Ramos (cell line): ENCODE results near the gene PTPRT.

Experiments used
- in situ Hi-C: fragments of 300-500 bp; cut with MboI; formaldehyde crosslinking; loops from one replicate; pipeline ENCODE4 v1.14.3; 2022; ENCODE audit warnings: low sequenced_read_pairs; ENCODE audit not compliant: unreplicated experiment

Gene PTPRT

DNA sequence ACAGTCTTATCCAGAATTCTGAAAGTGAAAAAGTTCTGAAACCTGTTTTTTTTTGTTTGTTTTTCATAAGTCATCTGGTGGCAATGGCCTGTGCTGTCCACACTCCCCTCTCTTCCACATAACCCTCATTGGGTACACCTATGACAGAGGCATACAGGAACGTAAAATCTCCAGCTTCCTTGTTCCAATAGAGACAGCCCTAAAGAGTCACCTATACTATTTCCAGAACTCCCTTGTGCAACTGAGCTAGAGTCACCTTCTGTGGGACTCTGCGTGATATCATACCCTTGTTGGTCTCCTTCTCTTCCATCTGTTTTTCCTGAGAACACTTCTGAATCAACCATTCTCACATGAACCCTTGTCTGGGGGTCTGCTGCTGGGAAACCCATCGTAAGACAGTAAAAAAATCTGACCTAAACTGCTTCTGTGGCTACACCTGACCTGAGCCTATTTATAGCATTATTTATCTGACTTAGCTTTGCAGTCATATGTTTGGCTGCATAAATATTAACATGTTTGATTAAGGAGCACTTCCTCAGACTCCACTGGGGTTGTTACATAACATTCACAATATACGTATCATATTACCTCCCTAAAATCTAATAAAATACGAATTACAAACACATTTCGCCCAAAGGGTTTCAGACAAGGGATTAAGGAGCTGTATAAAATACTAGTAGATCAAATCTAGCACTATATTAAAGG is 151.9 kb downstream of the PTPRT start:
- in situ Hi-C loops, result no loop called here

DNA sequence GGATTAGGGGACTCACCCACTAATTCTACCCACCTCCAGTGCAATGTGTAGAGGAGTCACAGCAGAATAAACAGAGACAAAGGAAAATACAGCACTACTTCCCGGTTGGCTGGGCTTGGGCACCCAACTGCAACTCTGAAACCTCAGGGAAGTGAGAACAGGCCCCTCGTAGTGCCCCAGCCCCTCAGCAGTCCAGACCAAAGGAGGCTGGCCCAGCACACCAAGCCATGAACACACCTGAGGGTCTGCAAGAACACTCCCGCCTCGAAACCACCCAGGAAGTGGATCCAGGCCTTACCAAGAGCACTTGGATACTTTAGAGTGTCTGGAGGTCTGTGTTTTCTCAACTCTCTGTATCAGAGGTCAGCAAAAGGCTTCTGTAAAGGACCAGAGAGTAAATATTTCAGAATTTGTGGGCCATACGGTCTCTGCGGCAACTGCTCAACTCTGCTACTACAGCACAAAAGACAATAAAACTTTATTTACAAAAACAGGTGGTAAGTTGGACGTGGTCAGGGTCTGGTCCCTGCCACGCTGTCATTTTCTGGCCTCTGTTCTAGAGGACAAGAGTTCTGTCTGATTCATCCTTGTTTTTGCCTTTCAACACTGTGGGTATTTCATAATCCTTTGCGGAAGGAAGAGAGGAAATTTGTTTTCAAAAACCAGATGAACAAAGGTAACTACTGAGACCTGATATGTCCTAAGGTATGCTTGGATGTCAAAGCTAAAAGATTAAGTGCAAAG is 154.6 kb downstream of the PTPRT start:
- in situ Hi-C loops, result no loop called here

- in situ Hi-C loops, result no loop called here
Measured at GRCh38 chr20:43032459-43032858, 157.2 kb downstream of the PTPRT start.

GRCh38 chr20:43029176-43029575 is 160.5 kb downstream of the PTPRT start:
- in situ Hi-C loops, result no loop called here

- in situ Hi-C loops, result no loop called here
Measured at GRCh38 chr20:43028470-43028869, 161.2 kb downstream of the PTPRT start.

GRCh38 chr20:43023836-43024235 is 165.9 kb downstream of the PTPRT start:
- in situ Hi-C loops, result no loop called here

DNA sequence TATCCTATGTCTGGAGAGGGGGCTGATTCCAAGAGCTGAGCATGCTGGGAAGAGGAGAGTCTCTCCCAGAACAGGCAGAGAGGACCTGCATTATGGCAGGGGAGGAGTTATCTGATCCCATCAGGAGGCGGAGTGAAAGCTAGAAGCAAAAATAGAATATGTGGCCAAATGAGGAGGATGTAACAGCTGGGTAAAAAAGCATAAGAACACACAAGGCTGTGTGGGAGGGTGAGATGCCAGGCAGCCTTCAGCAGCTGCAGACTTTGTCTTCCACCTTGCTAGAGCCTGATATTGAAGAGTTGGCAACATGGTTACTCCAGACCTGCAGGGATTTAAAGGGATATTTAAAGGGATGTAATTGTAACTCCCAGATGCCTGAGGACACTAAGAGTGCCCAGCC is 167.1 kb downstream of the PTPRT start:
- in situ Hi-C loops, result no loop called here

- in situ Hi-C loops, result no loop called here
Measured at GRCh38 chr20:43022081-43022480, 167.6 kb downstream of the PTPRT start.

DNA sequence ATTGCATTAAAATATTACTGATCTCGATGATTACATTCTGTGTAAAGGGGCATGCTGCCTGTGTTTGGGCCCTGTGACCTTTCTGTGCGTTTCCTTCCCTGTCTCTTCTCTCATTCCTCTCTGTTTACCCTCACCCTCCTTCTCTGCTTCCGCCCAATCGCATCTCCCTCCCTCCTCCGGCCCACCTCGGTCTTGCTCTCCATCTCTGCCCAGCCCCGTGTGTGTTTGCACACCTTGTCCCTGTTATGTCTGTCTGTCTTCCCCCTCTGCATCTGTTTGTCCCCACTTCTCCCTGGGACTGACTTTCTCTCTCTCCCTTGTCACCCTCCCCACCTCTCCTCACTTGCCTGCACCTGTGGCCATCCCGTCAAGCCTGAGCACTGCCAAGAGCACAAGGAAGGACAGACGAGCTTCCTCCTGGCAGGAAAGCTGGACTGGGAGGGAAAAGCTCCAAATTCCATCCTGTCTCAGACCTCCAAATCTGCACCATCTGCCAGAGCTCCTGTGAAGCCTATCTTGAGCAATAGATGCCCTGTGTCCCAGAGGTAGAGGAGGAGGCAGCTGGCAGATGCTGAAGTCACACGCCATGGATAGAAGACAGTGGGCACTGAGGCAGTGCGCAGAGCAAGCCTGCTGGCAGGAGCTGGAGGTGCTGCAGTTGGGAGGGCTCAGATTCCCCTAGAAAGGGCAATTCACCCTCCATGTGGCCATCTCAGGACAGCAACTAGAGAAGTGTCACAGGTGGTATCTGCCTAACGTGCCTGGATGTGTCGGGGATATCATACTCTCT is 172.3 kb downstream of the PTPRT start:
- in situ Hi-C loops, result no loop called here

DNA sequence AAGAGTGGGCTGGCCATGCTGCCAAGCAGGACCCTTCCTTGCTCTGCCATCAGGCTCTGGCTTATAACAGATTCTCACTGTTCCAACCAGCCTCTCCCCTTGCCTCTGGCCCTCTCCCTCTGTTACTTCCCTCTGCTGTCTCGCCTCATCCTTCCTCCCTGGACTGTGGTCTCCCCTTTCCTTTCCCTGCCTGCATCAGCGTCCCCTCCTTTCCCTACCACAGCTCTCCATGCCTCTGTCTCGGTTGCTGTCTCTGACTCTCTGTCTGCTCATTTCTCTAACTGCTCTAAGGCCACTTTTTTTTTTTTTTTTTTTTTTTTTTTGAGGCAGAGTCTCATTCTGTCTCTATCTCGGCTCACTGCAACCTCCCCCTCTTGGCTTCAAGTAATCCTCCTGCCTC is 173.4 kb downstream of the PTPRT start:
- in situ Hi-C loops, result no loop called here

DNA sequence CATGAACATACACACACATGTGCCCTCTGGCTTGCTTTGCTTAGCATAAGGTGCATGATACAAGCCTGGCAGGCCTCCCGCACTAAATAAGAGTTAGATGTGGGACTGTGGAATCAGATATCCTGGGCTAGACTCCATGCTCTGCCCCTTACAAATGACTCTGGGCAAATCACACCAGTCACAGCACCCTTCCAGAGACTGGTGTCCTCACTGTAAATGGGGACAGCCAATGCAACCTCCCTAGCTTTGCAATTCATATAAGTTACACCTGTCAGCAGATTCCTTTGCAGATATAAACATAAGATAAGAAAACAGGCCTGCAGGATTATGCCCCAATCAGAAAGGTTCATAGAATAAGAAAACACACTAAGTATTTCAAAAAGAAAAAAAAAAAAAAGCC is 174.1 kb downstream of the PTPRT start:
- in situ Hi-C loops, result no loop called here

DNA sequence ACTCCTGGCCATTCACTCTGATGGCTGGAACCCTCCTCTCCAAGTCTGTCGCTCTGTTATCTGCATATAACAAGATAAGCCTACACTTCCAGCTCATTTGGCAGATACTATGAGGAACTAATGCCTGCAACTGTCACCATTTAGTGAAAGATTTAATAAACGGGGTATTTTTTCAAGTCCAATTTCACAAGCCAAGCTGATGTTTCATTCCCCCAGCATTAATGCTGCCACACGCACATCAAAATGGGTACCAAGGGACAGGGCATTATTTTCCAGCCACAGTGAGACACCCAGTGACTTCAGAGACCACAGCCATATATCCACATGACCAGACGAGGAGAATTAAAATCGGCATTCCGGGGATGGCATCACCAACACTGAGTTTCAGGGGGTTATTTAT is 175.5 kb downstream of the PTPRT start:
- in situ Hi-C loops, result no loop called here

- in situ Hi-C loops, result no loop called here
Measured at GRCh38 chr20:43011491-43011890, 178.2 kb downstream of the PTPRT start.

- in situ Hi-C loops, result no loop called here
Measured at GRCh38 chr20:43009532-43009931, 180.2 kb downstream of the PTPRT start.

- in situ Hi-C loops, result no loop called here
Measured at GRCh38 chr20:43007525-43007924, 182.2 kb downstream of the PTPRT start.

GRCh38 chr20:43006651-43007375 is 182.9 kb downstream of the PTPRT start:
- in situ Hi-C loops, result no loop called here

GRCh38 chr20:43003318-43003944 is 186.3 kb downstream of the PTPRT start:
- in situ Hi-C loops, result no loop called here

GRCh38 chr20:42996141-42996540 is 193.6 kb downstream of the PTPRT start:
- in situ Hi-C loops, result no loop called here

GRCh38 chr20:42988319-42988718 is 201.4 kb downstream of the PTPRT start:
- in situ Hi-C loops, result no loop called here
